ENCODE results near the gene ZBTB18.
A peak's percentile ranks its signal among the peaks of the same experiment; 100 is the strongest.
"Not testable (repeated sequence)": the region's sequence is repeated elsewhere in the genome, so short reads cannot be mapped to it uniquely, and the experiment has no call there.

Gene ZBTB18

DNA sequence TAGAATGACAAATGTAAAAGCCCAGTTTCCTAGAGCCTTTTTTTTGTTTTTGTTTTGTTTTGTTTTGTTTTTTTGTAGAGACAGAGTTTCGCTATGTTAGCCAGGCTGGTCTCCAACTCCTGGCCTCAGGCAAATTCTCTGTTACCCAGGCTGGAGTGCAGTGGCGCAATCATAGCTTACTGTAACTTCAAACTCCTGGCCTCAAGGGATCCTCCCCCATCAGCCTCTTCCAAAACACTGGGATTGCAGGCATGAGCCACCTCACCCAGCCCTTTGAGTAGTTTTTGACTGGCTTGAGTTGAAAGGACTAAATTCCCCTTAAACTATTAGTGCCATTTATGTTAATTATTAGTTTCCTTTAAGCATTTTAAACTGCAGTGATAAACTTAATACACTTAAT lies 28.8 kb upstream of the ZBTB18 start:
- no peak for DNase-seq (ENCODE audit: low spot score in 2 of 2)
- H3K27me3 ChIP-seq (ENCODE audit: low read depth), result no peaks in the 10 kb centered on the region
- H3K36me3 ChIP-seq (replicated peaks), result no peaks in the 10 kb centered on the region
- in situ Hi-C loops (cut with MboI; ENCODE audit: low sequenced_read_pairs), result no loop called here
- no peaks in the 10 kb centered on the region for H3K9me3 ChIP-seq
- H3K4me1 ChIP-seq, result no peaks in the 10 kb centered on the region
- H3K4me3 ChIP-seq, result no peak overlapping the region

GRCh38 chr1:244022864-244023440 lies 28.1 kb upstream of the ZBTB18 start:
- Histone ChIP-seq H3K9me3 (no peaks in the 10 kb centered on the region), H3K27me3 (ENCODE audit: low read depth) (no peaks in the 10 kb centered on the region), H3K4me3 (no peak overlapping the region), H3K4me1 (no peaks in the 10 kb centered on the region), H3K36me3 (replicated peaks) (no peaks in the 10 kb centered on the region)
- no peak for DNase-seq (ENCODE audit: low spot score in 2 of 2)
- in situ Hi-C loops (cut with MboI; ENCODE audit: low sequenced_read_pairs), result no loop called here

DNA sequence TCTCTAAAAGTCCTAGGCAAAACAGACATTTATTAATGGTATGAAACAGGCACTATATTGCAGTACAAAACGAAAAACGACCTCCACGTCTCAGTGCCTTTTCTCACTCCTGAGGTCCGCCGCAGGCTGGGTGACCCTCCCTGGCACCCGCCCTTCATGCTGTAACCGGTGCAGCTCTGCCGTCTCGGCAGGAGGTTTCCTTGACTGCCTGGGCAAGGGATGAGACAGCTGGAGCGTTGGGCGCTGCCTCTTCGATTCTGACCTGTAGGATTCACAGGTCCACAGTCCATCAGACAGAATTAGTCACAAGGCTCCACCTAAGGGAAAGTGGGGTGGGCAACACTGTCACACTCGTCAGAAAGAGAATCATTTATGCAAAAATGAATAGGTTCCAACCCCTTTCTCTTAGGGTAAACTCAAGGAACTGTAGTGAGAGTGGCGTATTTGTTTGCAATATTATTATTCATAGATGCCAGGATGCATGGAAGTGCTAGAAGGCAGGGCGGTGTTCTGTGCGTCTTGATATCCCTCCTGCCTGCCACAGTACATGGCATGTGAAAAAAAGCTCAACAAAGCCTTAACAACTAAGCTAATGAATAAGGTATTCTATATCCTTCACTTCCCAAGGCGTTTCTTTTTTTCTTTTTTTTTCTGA lies 23.5 kb upstream of the ZBTB18 start:
- Histone ChIP-seq H3K9me3 (no peaks in the 10 kb centered on the region), H3K4me1 (no peaks in the 10 kb centered on the region), H3K4me3 (no peak overlapping the region), H3K27me3 (ENCODE audit: low read depth) (no peaks in the 10 kb centered on the region), H3K36me3 (replicated peaks) (no peaks in the 10 kb centered on the region)
- DNase-seq (ENCODE audit: low spot score in 2 of 2), result no peak
- in situ Hi-C loops (cut with MboI; ENCODE audit: low sequenced_read_pairs), result no loop called here

- Histone ChIP-seq H3K4me1 (no peaks in the 10 kb centered on the region), H3K4me3 (no peak overlapping the region), H3K27me3 (ENCODE audit: low read depth) (no peaks in the 10 kb centered on the region), H3K9me3 (no peaks in the 10 kb centered on the region), H3K36me3 (replicated peaks) (no peaks in the 10 kb centered on the region)
- no peak for DNase-seq (ENCODE audit: low spot score in 2 of 2)
- in situ Hi-C loops (cut with MboI; ENCODE audit: low sequenced_read_pairs), result no loop called here
These were observed 22.4 kb upstream of the ZBTB18 start for GRCh38 chr1:244028701-244029100.

DNA sequence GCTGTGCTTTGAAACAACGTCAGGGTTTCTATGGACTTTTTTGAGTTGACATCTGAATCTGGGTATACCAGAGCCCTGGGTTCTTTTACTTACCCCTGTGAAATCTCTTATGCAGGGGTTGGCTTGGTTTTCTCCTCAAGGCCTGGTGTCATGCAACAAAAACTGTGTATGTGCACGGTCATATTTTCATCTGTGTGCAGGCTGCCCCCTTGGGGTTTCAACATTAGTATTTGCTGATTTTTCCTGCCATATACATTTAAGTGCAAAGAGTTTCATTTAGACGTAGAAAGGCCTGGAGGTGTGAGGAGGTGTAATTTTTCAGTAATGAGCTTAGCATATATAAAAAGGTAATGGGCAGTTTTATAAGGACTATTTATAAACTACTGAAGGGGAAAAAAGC lies 22.0 kb upstream of the ZBTB18 start:
- H3K4me1 ChIP-seq, result no peaks in the 10 kb centered on the region
- no peaks in the 10 kb centered on the region for H3K27me3 ChIP-seq (ENCODE audit: low read depth)
- H3K36me3 ChIP-seq (replicated peaks), result no peaks in the 10 kb centered on the region
- H3K9me3 ChIP-seq, result no peaks in the 10 kb centered on the region
- in situ Hi-C loops (cut with MboI; ENCODE audit: low sequenced_read_pairs), result no loop called here
- no peak overlapping the region for H3K4me3 ChIP-seq
- no peak for DNase-seq (ENCODE audit: low spot score in 2 of 2)

GRCh38 chr1:244030481-244031040 lies 20.5 kb upstream of the ZBTB18 start:
- Histone ChIP-seq H3K36me3 (replicated peaks) (no peaks in the 10 kb centered on the region), H3K9me3 (no peaks in the 10 kb centered on the region), H3K4me1 (no peaks in the 10 kb centered on the region), H3K4me3 (no peak overlapping the region), H3K27me3 (ENCODE audit: low read depth) (no peaks in the 10 kb centered on the region)
- DNase-seq (ENCODE audit: low spot score in 2 of 2), result no peak
- in situ Hi-C loops (cut with MboI; ENCODE audit: low sequenced_read_pairs), result no loop called here

GRCh38 chr1:244035358-244035757 lies 15.7 kb upstream of the ZBTB18 start:
- Histone ChIP-seq H3K9me3 (no peaks in the 10 kb centered on the region), H3K4me1 (no peaks in the 10 kb centered on the region; the same call in 1 of the 2 replicates), H3K27me3 (ENCODE audit: low read depth) (no peaks in the 10 kb centered on the region), H3K4me3 (no peak overlapping the region), H3K36me3 (replicated peaks) (no peaks in the 10 kb centered on the region)
- in situ Hi-C loops (cut with MboI; ENCODE audit: low sequenced_read_pairs), result no loop called here
- DNase-seq (ENCODE audit: low spot score in 2 of 2), result no peak

DNA sequence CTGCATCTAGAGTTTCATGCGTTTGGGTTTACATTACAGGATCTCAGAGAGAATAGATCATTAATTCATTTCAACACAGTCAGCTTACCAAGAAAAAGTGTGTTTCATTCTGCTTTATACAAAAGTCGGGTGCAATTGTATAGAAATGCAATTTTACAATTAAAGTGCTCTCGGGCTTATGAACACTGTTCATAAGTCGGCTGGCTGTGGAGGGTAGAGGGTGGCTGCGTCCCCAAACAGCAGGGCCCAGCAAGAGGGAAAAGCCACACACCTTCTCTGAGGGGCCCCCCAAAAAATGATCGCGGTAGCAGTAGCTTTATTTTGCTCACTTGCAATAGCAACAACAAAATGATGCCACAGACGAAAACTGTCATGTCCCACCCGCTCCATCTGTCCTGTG lies 13.8 kb upstream of the ZBTB18 start:
- in situ Hi-C loops (cut with MboI; ENCODE audit: low sequenced_read_pairs), result no loop called here
- DNase-seq (ENCODE audit: low spot score in 2 of 2), result no peak
- H3K27me3 ChIP-seq (ENCODE audit: low read depth), result no peaks in the 10 kb centered on the region

DNA sequence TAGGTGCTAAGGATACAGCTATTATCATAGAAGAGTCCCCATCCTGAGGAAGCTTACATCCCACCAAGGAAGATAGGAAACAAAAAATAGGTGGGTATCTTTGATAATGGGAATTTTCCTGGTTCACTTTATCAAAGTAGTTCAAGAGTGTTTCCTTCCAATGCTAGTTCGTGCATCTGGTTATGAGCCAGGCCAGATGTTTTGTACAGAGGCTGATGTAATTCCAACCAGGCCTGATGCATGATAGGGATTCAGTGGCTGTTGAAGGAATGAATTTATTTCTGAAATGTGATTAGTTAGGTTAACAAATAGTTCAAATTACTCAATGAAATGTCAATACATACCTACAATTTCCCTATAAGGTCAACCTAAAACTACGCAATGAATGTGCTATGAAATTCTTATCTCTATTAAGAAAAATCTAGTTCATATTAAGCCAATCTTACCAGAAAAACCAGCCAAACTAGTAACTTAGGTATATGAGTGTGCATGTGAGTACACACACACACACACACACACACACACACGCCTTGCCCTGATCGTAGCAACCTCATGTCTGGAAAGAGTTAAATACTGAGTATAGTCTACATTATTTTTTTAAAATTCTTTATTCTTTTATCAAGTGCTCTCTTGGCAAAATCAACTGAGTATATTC lies 9.5 kb upstream of the ZBTB18 start:
- Histone ChIP-seq H3K27me3 (ENCODE audit: low read depth) (no peaks in the 10 kb centered on the region), H3K9me3 (no peaks in the 10 kb centered on the region), H3K4me1 (peaks cover 12% of the 10 kb centered on the region), H3K4me3 (no peak overlapping the region), H3K36me3 (replicated peaks) (no peaks in the 10 kb centered on the region)
- no peak for DNase-seq (ENCODE audit: low spot score in 2 of 2)
- in situ Hi-C loops (cut with MboI; ENCODE audit: low sequenced_read_pairs), result no loop called here

More for the DNA sequence above, 13.8 kb upstream of the ZBTB18 start:
- Histone ChIP-seq H3K9me3 (no peaks in the 10 kb centered on the region), H3K4me1 (peaks cover 4% of the 10 kb centered on the region), H3K4me3 (no peak overlapping the region), H3K36me3 (replicated peaks) (no peaks in the 10 kb centered on the region)

DNA sequence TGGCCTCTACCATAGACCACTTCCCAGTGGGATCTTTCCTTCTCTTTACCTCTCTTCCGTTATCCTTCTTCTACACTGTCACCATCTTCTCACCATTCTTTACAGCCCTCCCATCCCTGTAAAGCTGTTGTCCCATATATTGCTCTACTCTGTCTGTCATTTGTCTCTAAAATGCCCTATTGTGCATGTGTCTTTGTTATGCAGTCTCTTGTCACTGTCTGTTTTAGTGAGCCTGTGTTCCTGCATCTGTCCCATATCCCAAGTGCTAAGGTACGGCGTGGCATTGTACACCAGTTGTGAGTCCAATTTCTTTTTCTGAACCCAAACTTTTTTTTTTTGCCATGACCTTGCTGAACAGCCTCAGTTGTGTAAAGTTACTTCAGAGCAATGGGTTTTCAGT lies 8.8 kb upstream of the ZBTB18 start:
- in situ Hi-C loops (cut with MboI; ENCODE audit: low sequenced_read_pairs), result no loop called here
- no peak overlapping the region for H3K4me3 ChIP-seq
- no peaks in the 10 kb centered on the region for H3K9me3 ChIP-seq
- H3K4me1 ChIP-seq, result peaks cover 16% of the 10 kb centered on the region
- no peaks in the 10 kb centered on the region for H3K27me3 ChIP-seq (ENCODE audit: low read depth)
- DNase-seq (ENCODE audit: low spot score in 2 of 2), result no peak
- H3K36me3 ChIP-seq (replicated peaks), result no peaks in the 10 kb centered on the region

DNA sequence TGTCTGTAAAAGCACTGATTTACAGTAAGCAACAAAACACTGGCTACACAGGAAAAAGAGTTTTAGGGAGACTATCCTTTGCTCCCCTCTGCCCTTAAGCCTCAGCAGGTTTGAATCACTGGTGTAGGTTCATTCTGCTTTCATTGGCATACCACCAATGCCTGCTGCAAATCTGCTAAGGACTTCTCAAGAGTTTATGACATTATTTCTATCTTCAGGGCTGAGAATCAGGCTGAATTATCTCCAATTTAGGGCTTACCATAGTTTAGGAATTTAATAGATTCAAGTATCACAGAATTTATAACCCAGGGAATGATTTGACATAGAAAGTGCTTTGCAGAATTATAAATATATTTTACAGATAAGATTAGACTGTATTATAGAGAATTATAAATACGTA lies 6.7 kb upstream of the ZBTB18 start:
- Histone ChIP-seq H3K4me1 (peaks cover 16% of the 10 kb centered on the region), H3K27me3 (ENCODE audit: low read depth) (no peaks in the 10 kb centered on the region), H3K36me3 (replicated peaks) (no peaks in the 10 kb centered on the region), H3K9me3 (no peaks in the 10 kb centered on the region), H3K4me3 (no peak overlapping the region)
- no peak for DNase-seq (ENCODE audit: low spot score in 2 of 2)
- in situ Hi-C loops (cut with MboI; ENCODE audit: low sequenced_read_pairs), result no loop called here

- H3K4me3 ChIP-seq; H3K27me3 ChIP-seq (ENCODE audit: low read depth); H3K9me3 ChIP-seq; DNase-seq (ENCODE audit: low spot score in 2 of 2); in situ Hi-C loops (cut with MboI; ENCODE audit: low sequenced_read_pairs); H3K36me3 ChIP-seq (replicated peaks): not testable (repeated sequence)
- peaks cover 25% of the 10 kb centered on the region for H3K4me1 ChIP-seq
These were observed 4.8 kb upstream of the ZBTB18 start for GRCh38 chr1:244046254-244046653.

- peak overlapping the region; percentile 83 for H3K4me3 ChIP-seq
- H3K9me3 ChIP-seq, result no peaks in the 10 kb centered on the region
- in situ Hi-C loops (cut with MboI; ENCODE audit: low sequenced_read_pairs), result no loop called here
- peaks cover 31% of the 10 kb centered on the region for H3K4me1 ChIP-seq
- H3K27me3 ChIP-seq (ENCODE audit: low read depth), result no peaks in the 10 kb centered on the region
- DNase-seq (ENCODE audit: low spot score in 2 of 2), result no peak
- H3K36me3 ChIP-seq (replicated peaks), result no peaks in the 10 kb centered on the region
These were observed 4.0 kb upstream of the ZBTB18 start for GRCh38 chr1:244046907-244047611.

All from HAP-1 (cell line).